DOHH2 (cell line): ENCODE results near the gene TOX3.

Experiments used
- H3F3A ChIP-seq: fragments of 200-600 bp; sonication (generic), shearing (Covaris generic); 2 replicates; pipeline ENCODE4 v1.6.0; 2016; ENCODE audit warnings: antibody characterized with exemption, mild to moderate bottlenecking; ENCODE audit not compliant: control insufficient read depth, insufficient read depth
- H3K27ac ChIP-seq: fragments of 200-600 bp; sonication (generic); 2 replicates; pipeline ENCODE4 v1.5.1; 2014; ENCODE audit warnings: low read depth, mild to moderate bottlenecking, low read length, moderate library complexity
- H3K27me3 ChIP-seq: fragments of 200-600 bp; sonication (generic); 2 replicates; pipeline ENCODE4 v1.6.1; 2014; ENCODE audit warnings: mild to moderate bottlenecking, low read length, mixed read lengths; ENCODE audit not compliant: control insufficient read depth
- H3K36me3 ChIP-seq: fragments of 200-600 bp; sonication (generic); 2 replicates; pipeline ENCODE4 v1.6.1; 2014; ENCODE audit warnings: mild to moderate bottlenecking, low read length, moderate library complexity, mixed read lengths; ENCODE audit not compliant: control insufficient read depth
- H3K4me1 ChIP-seq: fragments of 200-600 bp; sonication (generic); 2 replicates; pipeline ENCODE4 v1.6.1; 2014; ENCODE audit warnings: mild to moderate bottlenecking, low read length, mixed read lengths; ENCODE audit not compliant: control insufficient read depth
- H3K4me2 ChIP-seq: fragments of 200-600 bp; sonication (generic); 2 replicates; pipeline ENCODE4 v1.6.0; 2014; ENCODE audit warnings: mild to moderate bottlenecking, low read length, moderate library complexity
- H3K4me3 ChIP-seq: fragments of 200-600 bp; sonication (generic); 2 replicates; pipeline ENCODE4 v1.5.1; 2014; ENCODE audit warnings: mild to moderate bottlenecking, low read length, mixed read lengths
- H3K79me2 ChIP-seq: fragments of 200-600 bp; sonication (generic); 2 replicates; pipeline ENCODE4 v1.6.1; 2014; ENCODE audit warnings: mild to moderate bottlenecking, low read length, mixed read lengths; ENCODE audit not compliant: control insufficient read depth
- H3K9me2 ChIP-seq: fragments of 200-600 bp; sonication (generic); replicated peaks from 2 replicates; pipeline ENCODE4 v1.6.1; 2014; ENCODE audit warnings: mild to moderate bottlenecking, low read length, mixed read lengths; ENCODE audit not compliant: control insufficient read depth
- H3K9me3 ChIP-seq: fragments of 200-600 bp; sonication (generic); 2 replicates; pipeline ENCODE4 v1.6.1; 2014; ENCODE audit warnings: antibody characterized with exemption, low read length, mixed read lengths; ENCODE audit not compliant: control insufficient read depth, insufficient read depth
- H4K20me1 ChIP-seq: fragments of 200-600 bp; sonication (generic); 2 replicates; pipeline ENCODE4 v1.6.0; 2014; ENCODE audit warnings: low read depth, mild to moderate bottlenecking, antibody characterized with exemption, low read length, moderate library complexity; ENCODE audit not compliant: control insufficient read depth, insufficient read depth
- CTCF ChIP-seq: fragments of 200-600 bp; sonication (generic); IDR thresholded peaks from one replicate; pipeline ENCODE4 v1.5.1; 2014; ENCODE audit warnings: antibody characterized with exemption, mild to moderate bottlenecking, low read depth, low read length; ENCODE audit not compliant: poor library complexity, severe bottlenecking
- EZH2phosphoT487 ChIP-seq: fragments of 200-600 bp; sonication (generic); IDR thresholded peaks from 2 replicates; pipeline ENCODE4 v1.6.1; 2017; ENCODE audit warnings: borderline replicate concordance, mild to moderate bottlenecking, antibody characterized with exemption, low read length, moderate library complexity, mixed read lengths

Gene TOX3

DNA sequence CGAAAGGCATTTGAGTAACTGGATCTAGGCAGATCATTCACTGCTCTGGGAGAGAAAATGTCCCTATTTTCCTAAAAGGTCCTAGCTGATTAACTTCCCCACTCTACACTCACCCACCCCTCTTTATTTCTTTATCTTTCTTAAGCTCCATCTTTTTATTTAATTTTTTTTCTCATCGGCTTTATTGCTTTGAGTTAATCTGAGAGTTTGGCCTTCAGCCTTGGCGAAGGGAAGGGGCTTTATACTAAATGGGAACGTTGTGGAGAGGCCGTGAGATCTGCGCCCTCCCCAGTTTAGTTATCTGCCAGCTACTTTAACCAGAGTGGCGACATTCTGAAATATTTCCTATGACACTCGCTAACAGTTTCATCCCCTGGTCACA is 882 bp upstream of the TOX3 start:
- Histone ChIP-seq H3K79me2 (no peaks in the 10 kb centered on the region), H3K27ac (no peak overlapping the region), H3K36me3 (no peaks in the 10 kb centered on the region), H3K9me2 (no peaks in the 10 kb centered on the region), H3K4me3 (no peak overlapping the region), H3F3A (no peaks in the 10 kb centered on the region), H3K9me3 (0 out of 2 replicates have a peak, but pooled peaks cover 5% of the 10 kb centered on the region), H3K27me3 (no peaks in the 10 kb centered on the region), H3K4me1 (no peaks in the 10 kb centered on the region), H4K20me1 (no peaks in the 10 kb centered on the region), H3K4me2 (no peak overlapping the region)
- no peak for TF ChIP-seq EZH2phosphoT487
- no peak for TF ChIP-seq CTCF

- Histone ChIP-seq H3K9me3 (0 out of 2 replicates have a peak, but pooled peaks cover 5% of the 10 kb centered on the region), H3K4me2 (no peak overlapping the region), H3K9me2 (no peaks in the 10 kb centered on the region), H3K36me3 (no peaks in the 10 kb centered on the region), H3F3A (no peaks in the 10 kb centered on the region), H3K27ac (no peak overlapping the region), H3K79me2 (no peaks in the 10 kb centered on the region), H3K4me1 (no peaks in the 10 kb centered on the region), H3K4me3 (no peak overlapping the region), H4K20me1 (no peaks in the 10 kb centered on the region), H3K27me3 (no peaks in the 10 kb centered on the region)
- TF ChIP-seq CTCF (no peak), EZH2phosphoT487 (no peak)
These were observed 496 bp downstream of the TOX3 start for GRCh38 chr16:52546291-52547003.

GRCh38 chr16:52545898-52546266 is 1.1 kb downstream of the TOX3 start:
- 0 out of 2 replicates have a peak, but pooled peaks cover 5% of the 10 kb centered on the region for H3K9me3 ChIP-seq
- no peaks in the 10 kb centered on the region for H3F3A ChIP-seq
- TF ChIP-seq CTCF: no peak
- no peak for TF ChIP-seq EZH2phosphoT487
- H3K4me2 ChIP-seq: no peak overlapping the region
- no peaks in the 10 kb centered on the region for H3K27me3 ChIP-seq
- no peaks in the 10 kb centered on the region for H3K9me2 ChIP-seq
- no peaks in the 10 kb centered on the region for H3K36me3 ChIP-seq
- no peak overlapping the region for H3K4me3 ChIP-seq
- no peaks in the 10 kb centered on the region for H4K20me1 ChIP-seq
- no peak overlapping the region for H3K27ac ChIP-seq
- H3K4me1 ChIP-seq: no peaks in the 10 kb centered on the region
- H3K79me2 ChIP-seq: no peaks in the 10 kb centered on the region
